K562 (cell line): ENCODE measurements around the gene ITSN1. TPM values are rescaled to one million over a fixed set of nuclear protein-coding genes. Genes with fewer than 3 reads are reported as not detected.
"Not testable (repeated sequence)": the region's sequence is repeated elsewhere in the genome, so short reads cannot be mapped to it uniquely, and the experiment has no call there.

Experiments
- ATAC-seq: fragments of 200-7000 bp; cut with Tn5 transposase; 3 replicates; pipeline ENCODE4 v1.9.1; 2020; ENCODE audit warnings: moderate library complexity
- BruUV-seq: library from RNA; stranded (reverse); fragments of 400-500 nt; replicated peaks from 2 replicates; lab custom pipeline; 2021; lab: Mats Ljungman, UMichigan
- CTCF ChIA-PET: fragments of 300-600 bp; formaldehyde crosslinking; extraction: SDS; loops from one replicate; lab custom pipeline; 2021; ENCODE audit warnings: low intra/inter-chr PET ratio; lab: Yijun Ruan, JAX
- POLR2A ChIA-PET: fragments of 300-600, 350-650 bp; sonication (Branson Sonifier 250); formaldehyde crosslinking; extraction: SDS; loops from one replicate; lab custom pipeline; 2021; ENCODE audit warnings: antibody characterized with exemption, inconsistent platforms; lab: Yijun Ruan, JAX
- DNase-seq, 4 experiments: peaks; one replicate each; pipeline versions ENCODE4 v3.0.0 to v3.0.0-alpha.2; 2011 to 2018; ENCODE audit warnings: low spot score in 3 of 4, mixed read lengths in 3 of 4; ENCODE audit errors: extremely low read depth in 1 of 4
- FAIRE-seq: peaks from 2 replicates; lab custom pipeline; 2011; peaks lifted over from hg19 to GRCh38; lab: Jason Lieb, UNC
- H2AFZ ChIP-seq: 2 replicates; pipeline ENCODE4 v1.6.0; 2011; ENCODE audit warnings: low read depth, low read length, control low read depth, inconsistent platforms
- H3K27ac ChIP-seq: fragments of 200-600 bp; 3 replicates; pipeline ENCODE4 v1.8.0; 2011; ENCODE audit warnings: low read depth, mild to moderate bottlenecking, control low read depth, inconsistent platforms, low read length, moderate library complexity, mixed read lengths; ENCODE audit errors: extremely low read depth
- H3K27me3 ChIP-seq, 2 experiments: fragments of 300-600 bp in 1 of 2; 2 replicates in 1 of 2; 3 replicates in 1 of 2; pipeline versions ENCODE4 v1.6.0 to v1.8.0; 2011; ENCODE audit warnings: inconsistent platforms in 2 of 2, low read length in 2 of 2, mild to moderate bottlenecking in 1 of 2, mixed read lengths in 1 of 2, moderate library complexity in 1 of 2; ENCODE audit not compliant: control insufficient read depth in 2 of 2, insufficient read depth in 2 of 2
- H3K36me3 ChIP-seq: fragments of 300-600 bp; 3 replicates; pipeline ENCODE4 v1.8.0; 2011; ENCODE audit warnings: mild to moderate bottlenecking, low read length, inconsistent platforms; ENCODE audit not compliant: control insufficient read depth, insufficient read depth
- H3K4me1 ChIP-seq, 2 experiments: fragments of 200-600 bp in 1 of 2; replicated peaks in 1 of 2; 2 replicates in 1 of 2; 3 replicates in 1 of 2; pipeline versions ENCODE4 v1.5.1 to v1.8.0; 2011; ENCODE audit warnings: inconsistent platforms in 2 of 2, low read length in 2 of 2, mild to moderate bottlenecking in 1 of 2, mixed read lengths in 1 of 2, moderate library complexity in 1 of 2; ENCODE audit not compliant: control insufficient read depth in 2 of 2, insufficient read depth in 2 of 2
- H3K4me2 ChIP-seq: 2 replicates; pipeline ENCODE4 v1.6.1; 2011; ENCODE audit warnings: low read length, control low read depth, inconsistent platforms, mixed read lengths; ENCODE audit not compliant: insufficient read depth
- H3K4me3 ChIP-seq: fragments of 200-600 bp; sonication (generic), shearing (Covaris generic); 2 replicates; pipeline ENCODE4 v1.5.1; 2016; ENCODE audit warnings: control low read depth, inconsistent platforms
- H3K79me2 ChIP-seq: fragments of 200-600 bp; 3 replicates; pipeline ENCODE4 v1.8.0; 2011; ENCODE audit warnings: low read length, inconsistent platforms; ENCODE audit not compliant: control insufficient read depth, insufficient read depth
- H3K9ac ChIP-seq, 2 experiments: 2 replicates each; pipeline versions ENCODE4 v1.6.0 to v1.6.1; 2011; ENCODE audit warnings: low read depth in 2 of 2, low read length in 2 of 2, control low read depth in 1 of 2, inconsistent platforms in 1 of 2, mild to moderate bottlenecking in 1 of 2, mixed read lengths in 1 of 2; ENCODE audit not compliant: insufficient read depth in 1 of 2
- H3K9me1 ChIP-seq: one replicate; pipeline ENCODE4 v1.6.0; 2011; ENCODE audit warnings: inconsistent platforms, mild to moderate bottlenecking, low read length, moderate library complexity; ENCODE audit not compliant: control insufficient read depth, insufficient read depth
- H3K9me3 ChIP-seq: replicated peaks from 2 replicates; pipeline ENCODE4 v1.5.1; 2011; ENCODE audit warnings: low read depth, low read length, inconsistent platforms; ENCODE audit not compliant: control insufficient read depth, insufficient read depth
- H4K20me1 ChIP-seq: replicated peaks from 2 replicates; pipeline ENCODE4 v1.6.1; 2011; ENCODE audit warnings: low read length, inconsistent platforms, mixed read lengths; ENCODE audit not compliant: control insufficient read depth, insufficient read depth
- CEBPB ChIP-seq: fragments of 450-650 bp; IDR thresholded peaks from 2 replicates; pipeline ENCODE4 v1.6.1; 2016; ENCODE audit warnings: missing genetic modification characterization, missing compliant biosample characterization
- KLF6 ChIP-seq: fragments of 250-450 bp; sonication (Bioruptor Pico); IDR thresholded peaks from 2 replicates; pipeline ENCODE4 v1.4.0; 2020; ENCODE audit warnings: mild to moderate bottlenecking, moderate library complexity, borderline replicate concordance
- LARP7 ChIP-seq: fragments of 450-650 bp; IDR thresholded peaks from 2 replicates; pipeline ENCODE4 v1.6.1; 2016
- WGBS: fragments of 100-300 bp; shearing (Covaris generic); methylation state at CpG from one replicate; pipeline ENCODE4 v1.1.6; 2016; ENCODE audit warnings: low coverage, mixed read lengths; ENCODE audit not compliant: insufficient coverage; ENCODE audit errors: missing lambda C conversion rate; 5-methylcytosine and 5-hydroxymethylcytosine counted together
- in situ Hi-C: fragments of 300-500 bp; cut with MboI; formaldehyde crosslinking; loops from 4 replicates; pipeline ENCODE4 v1.15.0; 2018; ENCODE audit warnings: inconsistent platforms, mixed read lengths
- intact Hi-C: fragments of 100-400 bp; cut with micrococcal nuclease; formaldehyde crosslinking; loops from 2 replicates; pipeline ENCODE4 v1.14.2; 2022
- polyA plus RNA-seq, 8 experiments: library from polyadenylated mRNA; depleted of rRNA in 4 of 8; stranded (reverse) in 5 of 8; unstranded in 3 of 8; fragments of >200 nt; fragmentation: Nextera tagmentation in 2 of 8; fragmentation: Illumina TruSeq in 1 of 8; extraction: Ambion mirVana in 2 of 8; extraction: Trizol in 1 of 8; gene quantifications; 2 replicates each; pipeline versions ENCODE4 v1.2.1 to v1.2.3, GENCODE V29; 2011 to 2014; ENCODE audit warnings: inconsistent platforms in 1 of 8, missing spikeins in 1 of 8
- total RNA-seq, 7 experiments: library from RNA; depleted of rRNA in 6 of 7; stranded (reverse); fragments of >200 nt in 6 of 7; fragmentation: Illumina TruSeq in 2 of 7; extraction: Trizol in 2 of 7; gene quantifications; 2 replicates each; pipeline versions ENCODE4 v1.2.1 to v1.2.3, GENCODE V29; 2011 to 2021; ENCODE audit warnings: low replicate concordance in 1 of 7
- TF ChIP-seq, protein P1 (sequence below): fragments of 250-450 bp; sonication (Bioruptor Pico); IDR thresholded peaks from 2 replicates; pipeline ENCODE4 v1.4.0; 2020; ENCODE audit warnings: borderline replicate concordance
- TF ChIP-seq, protein P2 (sequence below), 3 experiments: fragments of 200-800 bp in 1 of 3; fragments of 250-450 bp in 1 of 3; fragments of 450-650 bp in 1 of 3; sonication (Bioruptor Pico) in 1 of 3; sonication (Bioruptor generic) in 1 of 3; formaldehyde crosslinking in 1 of 3; IDR thresholded peaks; 2 replicates each; pipeline versions ENCODE4 v1.6.1 to v1.8.0; 2016 to 2022; ENCODE audit warnings: mild to moderate bottlenecking in 2 of 3, missing genetic modification characterization in 2 of 3, missing compliant biosample characterization in 1 of 3, moderate library complexity in 1 of 3

ITSN1 gene
- total and polyA plus RNA-seq, 9 of the 15 experiments (the other 6 are each of a cell fraction or from before 2014, with no cell fraction given) = 1.1 to 12.6 (median 4.8) TPM

DNA sequence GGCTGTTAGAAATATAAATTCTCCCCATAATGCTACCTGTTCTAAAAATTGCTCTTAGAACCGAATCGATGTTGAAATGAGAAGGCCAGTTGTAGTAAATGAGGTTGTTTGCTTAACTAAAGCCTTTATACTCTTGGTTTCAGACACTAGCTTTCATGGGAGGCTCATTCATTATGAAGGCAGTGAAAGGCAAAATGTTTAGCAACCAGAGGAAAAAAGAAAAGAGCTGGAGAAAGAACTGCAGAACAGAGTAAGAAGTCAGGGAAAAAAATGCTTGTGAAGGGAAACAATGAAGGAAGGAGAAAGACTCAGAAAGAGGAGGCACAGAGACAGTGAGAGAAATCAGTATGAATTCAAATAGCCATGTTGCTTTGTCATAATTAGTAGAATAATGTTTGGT lies 145.1 kb downstream of the ITSN1 start:
- H2AFZ ChIP-seq = no peak overlapping the region
- no peaks in the 10 kb centered on the region for H3K4me1 ChIP-seq
- no peak for DNase-seq
- H3K4me2 ChIP-seq = no peak overlapping the region
- in situ Hi-C loops = no loop called here
- H3K27me3 ChIP-seq = no peaks in the 10 kb centered on the region
- no peaks in the 10 kb centered on the region for H3K36me3 ChIP-seq
- no peaks in the 10 kb centered on the region for H4K20me1 ChIP-seq
- no peaks in the 10 kb centered on the region for H3K79me2 ChIP-seq
- TF ChIP-seq KLF6 (no peak), CEBPB (tag) (no peak), LARP7 (no peak)
- TF ChIP-seq, protein P1, sequence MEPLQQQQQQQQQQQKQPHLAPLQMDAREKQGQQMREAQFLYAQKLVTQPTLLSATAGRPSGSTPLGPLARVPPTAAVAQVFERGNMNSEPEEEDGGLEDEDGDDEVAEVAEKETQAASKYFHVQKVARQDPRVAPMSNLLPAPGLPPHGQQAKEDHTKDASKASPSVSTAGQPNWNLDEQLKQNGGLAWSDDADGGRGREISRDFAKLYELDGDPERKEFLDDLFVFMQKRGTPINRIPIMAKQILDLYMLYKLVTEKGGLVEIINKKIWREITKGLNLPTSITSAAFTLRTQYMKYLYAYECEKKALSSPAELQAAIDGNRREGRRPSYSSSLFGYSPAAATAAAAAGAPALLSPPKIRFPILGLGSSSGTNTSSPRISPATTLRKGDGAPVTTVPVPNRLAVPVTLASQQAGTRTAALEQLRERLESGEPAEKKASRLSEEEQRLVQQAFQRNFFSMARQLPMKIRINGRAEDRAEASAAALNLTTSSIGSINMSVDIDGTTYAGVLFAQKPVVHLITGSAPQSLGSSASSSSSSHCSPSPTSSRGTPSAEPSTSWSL (CRISPR knock-in tag) = no peak
- TF ChIP-seq, protein P2, sequence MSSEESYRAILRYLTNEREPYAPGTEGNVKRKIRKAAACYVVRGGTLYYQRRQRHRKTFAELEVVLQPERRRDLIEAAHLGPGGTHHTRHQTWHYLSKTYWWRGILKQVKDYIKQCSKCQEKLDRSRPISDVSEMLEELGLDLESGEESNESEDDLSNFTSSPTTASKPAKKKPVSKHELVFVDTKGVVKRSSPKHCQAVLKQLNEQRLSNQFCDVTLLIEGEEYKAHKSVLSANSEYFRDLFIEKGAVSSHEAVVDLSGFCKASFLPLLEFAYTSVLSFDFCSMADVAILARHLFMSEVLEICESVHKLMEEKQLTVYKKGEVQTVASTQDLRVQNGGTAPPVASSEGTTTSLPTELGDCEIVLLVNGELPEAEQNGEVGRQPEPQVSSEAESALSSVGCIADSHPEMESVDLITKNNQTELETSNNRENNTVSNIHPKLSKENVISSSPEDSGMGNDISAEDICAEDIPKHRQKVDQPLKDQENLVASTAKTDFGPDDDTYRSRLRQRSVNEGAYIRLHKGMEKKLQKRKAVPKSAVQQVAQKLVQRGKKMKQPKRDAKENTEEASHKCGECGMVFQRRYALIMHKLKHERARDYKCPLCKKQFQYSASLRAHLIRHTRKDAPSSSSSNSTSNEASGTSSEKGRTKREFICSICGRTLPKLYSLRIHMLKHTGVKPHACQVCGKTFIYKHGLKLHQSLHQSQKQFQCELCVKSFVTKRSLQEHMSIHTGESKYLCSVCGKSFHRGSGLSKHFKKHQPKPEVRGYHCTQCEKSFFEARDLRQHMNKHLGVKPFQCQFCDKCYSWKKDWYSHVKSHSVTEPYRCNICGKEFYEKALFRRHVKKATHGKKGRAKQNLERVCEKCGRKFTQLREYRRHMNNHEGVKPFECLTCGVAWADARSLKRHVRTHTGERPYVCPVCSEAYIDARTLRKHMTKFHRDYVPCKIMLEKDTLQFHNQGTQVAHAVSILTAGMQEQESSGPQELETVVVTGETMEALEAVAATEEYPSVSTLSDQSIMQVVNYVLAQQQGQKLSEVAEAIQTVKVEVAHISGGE (CRISPR knock-in tag; IDR thresholded peaks at IDR 0.05) = no peak
- TF ChIP-seq, all 486 proteins: peak for 0
- POLR2A ChIA-PET = interaction anchor here (1.4 kb wide), 1 partner anchor 11 kb away, joined by 4 read pairs; no protein-coding TSS in a partner anchor
- no peak overlapping the region for H3K4me3 ChIP-seq
- no peak for FAIRE-seq
- no peak overlapping the region for H3K9ac ChIP-seq
- no peaks in the 10 kb centered on the region for H3K9me1 ChIP-seq
- no TSS peak for BruUV-seq
- 0% methylated on average over 2 of the region's 2 CpGs for WGBS
- intact Hi-C loops = no loop called here
- no peak overlapping the region for H3K27ac ChIP-seq
- CTCF ChIA-PET = no interaction called here
- no peaks in the 10 kb centered on the region for H3K9me3 ChIP-seq
- no peak for ATAC-seq

DNA sequence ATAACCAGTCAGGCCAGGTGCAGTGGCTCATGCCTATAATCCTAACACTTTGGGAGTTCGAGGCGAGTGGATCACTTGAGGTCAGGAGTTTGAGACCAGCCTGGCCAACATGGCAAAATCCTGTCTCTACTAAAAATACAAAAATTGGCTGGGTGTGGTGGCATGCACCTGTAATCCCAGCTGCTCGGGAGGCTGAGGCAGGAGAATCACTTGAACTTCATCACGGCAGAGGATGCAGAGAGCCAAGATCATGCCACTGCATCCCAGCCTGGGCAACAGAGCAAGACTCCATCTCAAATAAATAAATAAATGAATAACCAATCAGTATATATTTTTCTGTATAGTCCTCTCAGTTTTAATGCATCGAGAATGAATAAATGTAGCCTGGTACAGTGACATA lies 146.1 kb downstream of the ITSN1 start:
- DNase-seq, intact Hi-C loops, in situ Hi-C loops, BruUV-seq, H2AFZ ChIP-seq, H3K4me2 ChIP-seq, H3K79me2 ChIP-seq, H3K27me3 ChIP-seq, H3K4me1 ChIP-seq, ATAC-seq, POLR2A ChIA-PET, H3K27ac ChIP-seq, CTCF ChIA-PET, H4K20me1 ChIP-seq, H3K4me3 ChIP-seq, FAIRE-seq, H3K9me3 ChIP-seq, H3K9ac ChIP-seq, H3K36me3 ChIP-seq, H3K9me1 ChIP-seq: not testable (repeated sequence)
- 22% methylated on average over 5 of the region's 5 CpGs for WGBS
